Keratinocyte (primary cell): ENCODE measurements around the gene STRADB. TPM values are rescaled to one million over a fixed set of nuclear protein-coding genes. Genes with fewer than 3 reads are reported as not detected.

ENCODE experiments used
- DNase-seq: peaks from one replicate; pipeline ENCODE4 v3.0.0-alpha.2; 2011; ENCODE audit warnings: low read depth, missing footprints, low spot score
- FAIRE-seq: peaks from 2 replicates; lab custom pipeline; 2011; peaks lifted over from hg19 to GRCh38; lab: Jason Lieb, UNC
- H2AFZ ChIP-seq: 2 replicates; pipeline ENCODE4 v1.6.0; 2012; ENCODE audit warnings: low read length, control low read depth, inconsistent platforms; ENCODE audit not compliant: control insufficient read depth
- H3K27ac ChIP-seq: 2 replicates; pipeline ENCODE4 v1.5.1; 2011; ENCODE audit warnings: low read length; ENCODE audit not compliant: control insufficient read depth, insufficient read depth
- H3K27me3 ChIP-seq: 3 replicates; pipeline ENCODE4 v1.6.0; 2011; ENCODE audit warnings: low read length; ENCODE audit not compliant: control insufficient read depth, insufficient read depth; ENCODE audit errors: extremely low read depth
- H3K36me3 ChIP-seq, 2 experiments: 2 replicates in 1 of 2; 3 replicates in 1 of 2; pipeline ENCODE4 v1.5.1; 2011; ENCODE audit warnings: low read length in 2 of 2, mild to moderate bottlenecking in 1 of 2; ENCODE audit not compliant: control insufficient read depth in 2 of 2, insufficient read depth in 2 of 2; ENCODE audit errors: extremely low read depth in 1 of 2
- H3K4me1 ChIP-seq: 3 replicates; pipeline ENCODE4 v1.5.1; 2011; ENCODE audit warnings: low read length; ENCODE audit not compliant: control insufficient read depth, insufficient read depth; ENCODE audit errors: extremely low read depth
- H3K4me2 ChIP-seq: 3 replicates; pipeline ENCODE4 v1.6.0; 2011; ENCODE audit warnings: low read depth, low read length; ENCODE audit not compliant: control insufficient read depth, insufficient read depth; ENCODE audit errors: extremely low read depth
- H3K4me3 ChIP-seq, 3 experiments: fragments of 200-600 bp in 1 of 3; sonication (generic) in 1 of 3; 2 replicates in 2 of 3; 3 replicates in 1 of 3; pipeline ENCODE4 v1.5.1; 2011 to 2016; ENCODE audit warnings: low read length in 3 of 3, mild to moderate bottlenecking in 3 of 3, control low read depth in 2 of 3, inconsistent platforms in 1 of 3, low read depth in 1 of 3, mixed read lengths in 1 of 3, mixed run types in 1 of 3, moderate library complexity in 1 of 3; ENCODE audit not compliant: control insufficient read depth in 2 of 3, insufficient read depth in 2 of 3; ENCODE audit errors: extremely low read depth in 1 of 3
- H3K79me2 ChIP-seq: 2 replicates; pipeline ENCODE4 v1.6.0; 2012; ENCODE audit warnings: low read length; ENCODE audit not compliant: control insufficient read depth, insufficient read depth
- H3K9ac ChIP-seq: 3 replicates; pipeline ENCODE4 v1.6.0; 2011; ENCODE audit warnings: low read length; ENCODE audit not compliant: control insufficient read depth, insufficient read depth; ENCODE audit errors: extremely low read depth
- H3K9me1 ChIP-seq: 3 replicates; pipeline ENCODE4 v1.6.0; 2011; ENCODE audit warnings: low read length; ENCODE audit not compliant: control insufficient read depth, insufficient read depth; ENCODE audit errors: extremely low read depth
- H3K9me3 ChIP-seq: 2 replicates; pipeline ENCODE4 v1.5.1; 2012; ENCODE audit warnings: low read depth, low read length; ENCODE audit not compliant: control insufficient read depth
- H4K20me1 ChIP-seq: 3 replicates; pipeline ENCODE4 v1.6.0; 2011; ENCODE audit warnings: low read length; ENCODE audit not compliant: control insufficient read depth, insufficient read depth; ENCODE audit errors: extremely low read depth
- EZH2 ChIP-seq: IDR thresholded peaks from one replicate; pipeline ENCODE4 v1.6.1; 2012; ENCODE audit warnings: inconsistent platforms, mild to moderate bottlenecking, low read length, moderate library complexity
- dilution Hi-C: fragments of 300-500 bp; cut with MboI; formaldehyde crosslinking; loops from one replicate; pipeline ENCODE4 v1.7.0; 2020; ENCODE audit warnings: low sequenced_read_pairs; ENCODE audit not compliant: extremely low pct_ligation_motif_present
- polyA plus RNA-seq, 5 experiments: library from polyadenylated mRNA; depleted of rRNA in 3 of 5; stranded (reverse) in 3 of 5; stranded (forward) in 1 of 5; unstranded in 1 of 5; fragments of >200 nt; gene quantifications; 1 replicate in 1 of 5; 2 replicates in 3 of 5; 3 replicates in 1 of 5; pipeline versions ENCODE4 v1.2.1 to v1.2.3, GENCODE V29; 2011 to 2012; ENCODE audit warnings: missing spikeins in 2 of 5, low read depth in 1 of 5, low replicate concordance in 1 of 5
- TF ChIP-seq, protein P1 (sequence below), 3 experiments: IDR thresholded peaks in 1 of 3; conservative IDR thresholded peaks in 1 of 3; optimal IDR thresholded peaks in 1 of 3; 2 replicates in 2 of 3; 3 replicates in 1 of 3; pipeline versions ENCODE3 to v1.5.1; 2011; ENCODE audit warnings: low read length in 3 of 3, mild to moderate bottlenecking in 3 of 3, moderate library complexity in 2 of 3, control low read depth in 1 of 3, inconsistent platforms in 1 of 3; ENCODE audit not compliant: insufficient read depth in 2 of 3; ENCODE audit errors: extremely low read depth in 1 of 3

The STRADB gene
- polyA plus RNA-seq, 1 donor (not counting 4 experiments of a cell fraction or from before 2014, with no cell fraction given), result 14.6 TPM

DNA sequence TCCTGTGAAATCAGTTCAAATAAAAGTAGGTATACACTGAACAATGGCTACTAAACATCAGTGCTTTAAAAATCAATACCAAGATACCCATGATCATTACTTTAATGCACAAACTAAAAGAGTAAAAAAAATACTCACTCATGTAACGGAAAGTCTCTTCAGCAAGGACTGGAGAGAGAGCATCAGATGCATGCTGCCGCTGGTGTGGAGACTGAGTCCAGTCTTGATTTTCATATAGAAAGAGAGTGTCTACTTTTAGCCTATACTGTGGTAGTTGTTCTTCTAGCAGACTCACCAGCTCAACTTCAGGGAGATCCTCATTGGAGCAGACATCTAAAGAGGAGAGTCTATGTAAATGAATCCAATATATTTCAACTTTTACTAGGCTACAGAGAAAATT, 44.3 kb upstream of the STRADB start:
- Histone ChIP-seq H2AFZ (no peak overlapping the region), H3K4me2 (peak overlapping the region; percentile 48), H3K36me3 (peaks cover 0 to 3% of the 10 kb centered on the region in 2 experiments), H3K9ac (no peak overlapping the region), H4K20me1 (no peaks in the 10 kb centered on the region), H3K9me3 (no peaks in the 10 kb centered on the region), H3K4me1 (peaks cover 23% of the 10 kb centered on the region), H3K27ac (no peak overlapping the region), H3K4me3 (no peak overlapping the region), H3K27me3 (no peaks in the 10 kb centered on the region), H3K9me1 (no peaks in the 10 kb centered on the region), H3K79me2 (no peaks in the 10 kb centered on the region)
- no peak for TF ChIP-seq EZH2
- TF ChIP-seq, protein P1, sequence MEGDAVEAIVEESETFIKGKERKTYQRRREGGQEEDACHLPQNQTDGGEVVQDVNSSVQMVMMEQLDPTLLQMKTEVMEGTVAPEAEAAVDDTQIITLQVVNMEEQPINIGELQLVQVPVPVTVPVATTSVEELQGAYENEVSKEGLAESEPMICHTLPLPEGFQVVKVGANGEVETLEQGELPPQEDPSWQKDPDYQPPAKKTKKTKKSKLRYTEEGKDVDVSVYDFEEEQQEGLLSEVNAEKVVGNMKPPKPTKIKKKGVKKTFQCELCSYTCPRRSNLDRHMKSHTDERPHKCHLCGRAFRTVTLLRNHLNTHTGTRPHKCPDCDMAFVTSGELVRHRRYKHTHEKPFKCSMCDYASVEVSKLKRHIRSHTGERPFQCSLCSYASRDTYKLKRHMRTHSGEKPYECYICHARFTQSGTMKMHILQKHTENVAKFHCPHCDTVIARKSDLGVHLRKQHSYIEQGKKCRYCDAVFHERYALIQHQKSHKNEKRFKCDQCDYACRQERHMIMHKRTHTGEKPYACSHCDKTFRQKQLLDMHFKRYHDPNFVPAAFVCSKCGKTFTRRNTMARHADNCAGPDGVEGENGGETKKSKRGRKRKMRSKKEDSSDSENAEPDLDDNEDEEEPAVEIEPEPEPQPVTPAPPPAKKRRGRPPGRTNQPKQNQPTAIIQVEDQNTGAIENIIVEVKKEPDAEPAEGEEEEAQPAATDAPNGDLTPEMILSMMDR (optimal IDR thresholded peaks at IDR 0.05 in 1 of 3, IDR thresholded peaks at IDR 0.05 in 1 of 3, conservative IDR thresholded peaks at IDR 0.05 in 1 of 3; ENCODE audit: extremely low read depth in 1 of 3, insufficient read depth in 2 of 3, low read length in 3 of 3), result no peak
- DNase-seq (no peak), FAIRE-seq (no peak)
- dilution Hi-C loops, result no loop called here

DNA sequence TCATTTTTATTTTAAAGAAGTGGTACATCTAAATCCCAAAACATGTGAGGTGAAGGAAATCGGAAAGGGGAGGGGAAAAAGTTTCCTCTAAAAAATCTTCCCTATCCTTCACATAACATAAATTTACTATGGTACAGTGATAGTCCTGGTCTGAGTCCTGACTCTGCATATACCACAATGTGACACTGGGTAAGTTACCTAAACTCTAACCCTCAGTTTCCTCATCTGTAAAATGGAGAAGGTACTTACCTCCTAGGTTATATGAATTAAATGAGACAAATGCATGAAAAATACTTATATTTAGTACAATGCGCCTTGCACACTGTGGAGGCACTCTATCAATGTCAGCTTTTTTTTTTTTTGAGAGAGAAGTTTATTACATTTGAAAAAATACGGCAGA, 42.6 kb upstream of the STRADB start:
- Histone ChIP-seq H3K4me2 (no peak overlapping the region), H3K4me1 (peaks cover 18% of the 10 kb centered on the region), H3K9me3 (no peaks in the 10 kb centered on the region), H3K79me2 (peaks cover 4% of the 10 kb centered on the region), H2AFZ (no peak overlapping the region), H3K9me1 (no peaks in the 10 kb centered on the region), H3K27ac (no peak overlapping the region), H3K9ac (no peak overlapping the region), H3K27me3 (no peaks in the 10 kb centered on the region), H4K20me1 (no peaks in the 10 kb centered on the region), H3K4me3 (no peak overlapping the region), H3K36me3 (peaks cover 0 to 3% of the 10 kb centered on the region in 2 experiments)
- DNase-seq (no peak), FAIRE-seq (no peak)
- TF ChIP-seq, protein P1 (optimal IDR thresholded peaks at IDR 0.05 in 1 of 3, IDR thresholded peaks at IDR 0.05 in 1 of 3, conservative IDR thresholded peaks at IDR 0.05 in 1 of 3; ENCODE audit: extremely low read depth in 1 of 3, insufficient read depth in 2 of 3, low read length in 3 of 3), result no peak
- no peak for TF ChIP-seq EZH2
- dilution Hi-C loops, result no loop called here
